GM12865 (cell line): ENCODE data around the gene OGDH.

ENCODE experiments used
- DNase-seq: peaks from one replicate; pipeline ENCODE4 v3.0.0; 2010; ENCODE audit warnings: low read depth
- H3K4me3 ChIP-seq: 2 replicates; pipeline ENCODE4 v1.5.1; 2011; ENCODE audit warnings: mild to moderate bottlenecking, low read depth, low read length, control low read depth
- TF ChIP-seq, protein P1 (sequence below): IDR thresholded peaks from 2 replicates; pipeline ENCODE4 v1.5.1; 2011; ENCODE audit warnings: low read length, control low read depth, low read depth, inconsistent platforms; ENCODE audit not compliant: insufficient read depth; ENCODE audit errors: missing control alignments

OGDH gene

DNA sequence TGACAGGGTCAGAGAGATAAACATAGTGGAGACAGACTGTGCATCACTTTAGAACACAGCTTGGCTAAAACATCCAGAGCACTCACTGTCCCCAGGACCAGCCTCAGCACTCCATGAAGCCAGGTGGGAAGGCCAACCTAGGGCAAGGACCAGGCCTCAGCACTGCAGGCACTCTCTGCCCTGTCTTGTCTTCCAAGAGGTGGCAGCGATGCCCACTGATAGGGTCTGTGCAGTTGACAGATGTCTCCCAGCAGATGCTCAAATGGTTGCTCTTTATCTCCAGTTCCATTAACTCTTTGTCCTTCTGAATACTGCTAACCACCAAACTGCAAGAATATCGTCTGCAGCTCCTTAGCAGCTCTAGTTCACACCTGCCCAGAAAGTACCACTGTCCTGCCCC is 41.8 kb upstream of the OGDH start:
- H3K4me3 ChIP-seq, result no peak overlapping the region
- DNase-seq, result no peak
- TF ChIP-seq, protein P1, sequence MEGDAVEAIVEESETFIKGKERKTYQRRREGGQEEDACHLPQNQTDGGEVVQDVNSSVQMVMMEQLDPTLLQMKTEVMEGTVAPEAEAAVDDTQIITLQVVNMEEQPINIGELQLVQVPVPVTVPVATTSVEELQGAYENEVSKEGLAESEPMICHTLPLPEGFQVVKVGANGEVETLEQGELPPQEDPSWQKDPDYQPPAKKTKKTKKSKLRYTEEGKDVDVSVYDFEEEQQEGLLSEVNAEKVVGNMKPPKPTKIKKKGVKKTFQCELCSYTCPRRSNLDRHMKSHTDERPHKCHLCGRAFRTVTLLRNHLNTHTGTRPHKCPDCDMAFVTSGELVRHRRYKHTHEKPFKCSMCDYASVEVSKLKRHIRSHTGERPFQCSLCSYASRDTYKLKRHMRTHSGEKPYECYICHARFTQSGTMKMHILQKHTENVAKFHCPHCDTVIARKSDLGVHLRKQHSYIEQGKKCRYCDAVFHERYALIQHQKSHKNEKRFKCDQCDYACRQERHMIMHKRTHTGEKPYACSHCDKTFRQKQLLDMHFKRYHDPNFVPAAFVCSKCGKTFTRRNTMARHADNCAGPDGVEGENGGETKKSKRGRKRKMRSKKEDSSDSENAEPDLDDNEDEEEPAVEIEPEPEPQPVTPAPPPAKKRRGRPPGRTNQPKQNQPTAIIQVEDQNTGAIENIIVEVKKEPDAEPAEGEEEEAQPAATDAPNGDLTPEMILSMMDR, result no peak

DNA sequence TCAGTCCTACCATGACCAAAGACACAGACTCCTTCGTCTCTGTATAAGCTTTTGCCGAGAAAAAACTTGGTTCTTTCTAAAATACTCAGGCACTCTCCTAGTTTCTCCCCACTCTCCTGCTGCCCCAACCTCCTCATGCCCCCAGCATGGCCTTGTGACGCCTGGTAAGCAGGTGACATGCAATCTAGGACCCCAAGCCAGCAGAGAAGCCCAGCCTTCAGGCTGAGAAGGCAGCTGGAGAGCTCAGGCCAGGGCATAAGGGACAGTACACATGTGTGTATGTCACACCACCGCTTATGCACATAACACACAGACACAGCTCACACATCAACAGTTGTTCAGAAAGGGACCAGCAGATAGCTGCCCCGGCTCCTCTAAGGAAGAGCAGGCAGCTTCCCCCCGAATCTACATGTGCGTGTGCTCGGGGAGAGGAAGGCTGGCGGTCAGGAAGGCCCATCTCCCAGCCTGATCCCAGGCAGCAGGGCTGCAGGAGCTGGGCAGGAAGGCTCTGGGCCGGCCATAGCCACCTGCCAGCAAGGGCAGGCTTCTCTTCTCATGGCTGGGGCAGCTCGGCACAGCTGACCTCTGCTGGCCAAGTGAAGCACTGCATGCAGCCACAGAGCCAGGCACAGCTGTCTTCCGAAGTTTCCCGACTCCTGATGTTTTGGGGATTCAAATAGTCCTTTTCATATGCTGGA is 41.2 kb upstream of the OGDH start:
- no peak overlapping the region for H3K4me3 ChIP-seq
- peak; percentile 62 for DNase-seq
- TF ChIP-seq, protein P1, result peak; percentile 98

DNA sequence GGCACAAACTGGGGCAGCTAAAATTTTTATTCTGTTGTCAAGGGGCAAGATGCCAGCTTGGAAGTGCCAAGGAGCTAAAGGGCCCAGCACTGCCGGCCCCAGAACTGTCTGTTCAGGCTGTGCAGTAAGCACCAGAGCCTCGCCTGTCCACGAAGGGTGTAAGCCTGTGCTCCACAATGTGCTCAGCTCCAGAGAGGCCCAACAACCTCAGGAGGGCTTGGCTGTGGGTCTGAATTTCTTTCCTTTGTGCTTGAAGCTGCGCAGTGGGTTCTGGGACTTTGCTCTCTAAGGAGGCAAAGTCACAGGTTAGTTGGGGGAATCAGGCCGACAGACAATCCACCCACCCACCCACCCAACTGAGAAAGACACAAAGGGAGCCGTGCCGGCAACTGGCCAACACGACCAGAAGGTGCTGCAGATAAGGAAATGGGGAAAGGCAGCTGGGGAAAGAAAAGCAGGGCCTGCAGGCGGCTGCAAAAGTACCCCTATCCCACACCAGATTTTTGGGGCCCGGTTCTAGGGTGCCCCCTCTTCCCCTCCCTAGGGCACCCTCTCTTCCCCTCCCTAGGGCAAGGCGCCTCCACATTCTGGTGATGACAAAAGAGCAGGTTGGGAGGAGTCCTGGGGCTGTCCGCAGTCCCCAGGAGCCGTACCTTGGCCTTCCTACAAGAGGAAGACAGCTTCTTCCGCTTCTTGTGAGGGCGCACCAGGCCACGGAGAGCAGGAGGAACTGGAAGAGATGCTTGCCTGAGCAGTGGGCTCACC is 40.5 kb upstream of the OGDH start:
- no peak overlapping the region for H3K4me3 ChIP-seq
- TF ChIP-seq, protein P1, result no peak
- DNase-seq, result no peak

DNA sequence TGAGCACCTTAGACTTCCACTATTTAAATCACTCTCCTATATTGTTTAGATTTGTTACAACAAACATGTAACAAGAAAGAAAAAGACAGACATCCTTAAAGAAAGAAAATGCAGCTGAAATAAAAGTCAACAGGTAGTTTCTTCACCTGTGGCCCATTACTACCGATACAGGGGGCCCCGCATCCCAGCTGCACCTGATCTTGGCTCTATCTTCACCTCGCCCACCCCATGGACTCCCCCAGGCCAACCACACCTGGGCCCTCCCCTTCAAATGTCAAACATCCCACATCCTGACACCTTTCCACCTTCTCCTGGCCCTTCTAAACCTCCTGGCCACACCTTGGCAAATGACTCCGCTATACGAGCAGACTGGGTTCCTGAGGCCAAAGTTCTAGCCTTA is 39.7 kb upstream of the OGDH start:
- no peak for DNase-seq
- TF ChIP-seq, protein P1, result no peak
- H3K4me3 ChIP-seq, result no peak overlapping the region

DNA sequence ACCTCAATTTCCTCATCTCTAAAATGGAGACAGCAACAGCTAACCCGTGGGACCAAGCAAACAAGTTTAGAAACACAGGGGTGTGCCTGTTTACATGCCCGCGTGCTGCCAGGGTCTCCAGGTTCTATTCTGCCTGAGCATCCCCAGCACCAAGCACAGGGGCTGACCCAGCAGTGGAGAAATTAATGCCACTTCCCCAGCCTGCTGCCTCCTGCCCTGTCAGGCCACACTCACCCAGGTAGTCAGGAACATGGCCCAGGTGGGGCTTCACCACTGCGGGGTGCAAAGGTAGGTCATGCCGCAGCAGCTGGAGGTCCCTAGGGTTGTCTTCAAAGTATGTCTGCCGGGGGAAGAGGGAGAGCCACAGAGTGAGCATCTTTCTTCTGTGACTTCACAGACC is 38.5 kb upstream of the OGDH start:
- no peak for DNase-seq
- no peak overlapping the region for H3K4me3 ChIP-seq
- TF ChIP-seq, protein P1, result no peak

DNA sequence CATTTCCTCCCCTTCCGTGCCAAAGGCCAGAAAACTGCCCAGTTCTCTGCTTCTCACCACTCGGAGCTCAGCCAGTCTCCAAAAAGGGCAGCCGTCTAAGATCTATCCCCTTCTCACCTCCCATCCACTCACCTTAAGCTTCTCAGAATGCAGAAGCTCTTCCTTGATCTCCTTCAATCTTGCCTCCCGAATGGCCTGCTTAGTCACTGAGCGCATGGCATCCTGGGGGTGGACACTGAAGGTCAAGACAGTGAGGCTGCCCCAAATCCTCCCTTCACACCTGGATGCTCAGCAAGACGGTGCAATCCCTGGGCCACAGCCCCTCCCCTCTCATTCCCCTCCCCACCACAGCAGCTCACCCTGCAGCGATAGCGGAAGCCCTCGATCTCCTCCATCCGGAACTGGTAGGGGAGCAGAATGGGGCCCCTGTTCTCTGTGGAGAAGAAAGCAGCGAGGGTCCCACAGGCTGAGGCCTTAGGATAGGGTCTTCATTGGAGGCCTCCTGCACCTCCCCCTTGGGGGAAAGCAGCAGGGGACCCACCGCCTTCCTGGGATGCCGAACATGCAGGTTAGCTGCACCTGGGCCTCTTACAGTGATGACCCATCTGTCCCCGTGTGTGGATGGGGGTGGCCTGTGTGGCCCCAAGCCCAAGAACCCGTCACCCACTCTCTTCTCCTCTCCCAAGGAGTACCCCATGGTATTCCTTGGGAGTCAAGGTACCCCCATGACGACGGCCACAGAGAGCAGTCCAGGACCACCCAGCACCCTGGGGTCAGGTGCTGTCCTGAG is 37.5 kb upstream of the OGDH start:
- TF ChIP-seq, protein P1, result no peak
- no peak overlapping the region for H3K4me3 ChIP-seq
- no peak for DNase-seq
